HG03039 (cell line): Measurements from ENCODE around the gene OPN3.

Source experiments
- ATAC-seq: cut with Tn5 transposase; IDR thresholded peaks from one replicate; pipeline ENCODE4 v1.9.1; 2021; ENCODE audit warnings: mild to moderate bottlenecking, moderate library complexity; ENCODE audit not compliant: unreplicated experiment

OPN3 gene

DNA sequence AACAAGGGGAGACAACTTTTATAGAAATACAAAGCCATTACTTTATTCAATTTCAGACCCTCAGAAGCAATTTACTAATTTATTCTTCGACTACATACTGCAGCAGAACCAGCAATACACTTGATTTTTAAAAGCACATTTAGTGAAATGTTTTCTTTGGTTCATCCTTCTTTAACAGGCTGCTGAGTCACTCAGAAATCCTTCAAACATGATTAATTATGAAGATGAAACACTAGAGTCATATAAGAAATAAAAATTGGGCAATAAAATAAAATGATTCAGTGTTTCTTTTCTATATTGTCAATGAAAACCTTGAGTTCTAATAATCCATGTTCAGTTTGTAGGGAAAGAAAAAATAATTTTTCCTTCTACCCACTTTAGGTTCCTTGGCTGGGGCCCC, 47.0 kb downstream of the OPN3 start:
- no peak for ATAC-seq

DNA sequence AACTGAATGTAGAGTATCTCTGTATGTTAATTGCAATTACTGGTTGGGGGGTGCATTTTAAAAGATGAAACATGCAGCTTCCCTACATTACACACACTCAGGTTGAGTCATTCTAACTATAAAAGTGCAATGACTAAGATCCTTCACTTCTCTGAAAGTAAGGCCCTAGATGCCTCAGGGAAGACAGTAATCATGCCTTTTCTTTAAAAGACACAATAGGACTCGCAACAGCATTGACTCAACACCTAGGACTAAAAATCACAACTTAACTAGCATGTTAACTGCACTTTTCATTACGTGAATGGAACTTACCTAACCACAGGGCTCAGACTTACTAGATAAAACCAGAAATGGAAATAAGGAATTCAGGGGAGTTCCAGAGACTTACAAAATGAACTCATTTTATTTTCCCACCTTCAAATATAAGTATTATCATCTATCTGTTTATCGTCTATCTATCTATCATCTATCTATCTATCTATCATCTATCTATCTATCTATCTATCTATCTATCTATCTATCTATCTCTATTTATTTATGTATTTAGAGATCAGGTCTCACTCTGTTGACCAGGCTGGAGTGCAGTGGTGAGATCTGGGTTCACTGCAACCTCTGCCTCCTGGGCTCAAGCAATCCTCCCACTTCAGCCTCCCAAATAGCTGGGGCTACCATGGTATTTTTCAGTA, 47.8 kb downstream of the OPN3 start:
- ATAC-seq: peak; percentile 81

- no peak for ATAC-seq
Measured at GRCh38 chr1:241591736-241592135, 48.4 kb downstream of the OPN3 start.

DNA sequence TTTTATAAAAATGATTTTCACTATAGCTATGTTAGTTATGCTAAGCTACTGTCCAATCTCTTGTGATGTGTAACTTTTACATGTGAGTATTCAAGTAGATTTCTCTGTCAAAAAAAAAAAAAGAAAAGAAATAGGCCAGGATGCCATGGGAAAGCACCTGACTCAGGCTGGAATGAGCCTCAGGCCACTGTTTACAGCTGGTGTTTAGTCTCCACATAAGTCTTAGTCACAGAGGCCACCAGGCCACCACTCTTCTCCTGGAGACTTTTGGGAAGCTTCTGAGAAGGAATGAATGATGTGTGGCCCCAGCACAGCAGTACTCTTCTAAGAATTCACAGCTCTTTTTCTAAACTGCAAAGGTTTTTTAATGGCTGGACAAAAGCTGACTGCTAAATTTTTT, 48.9 kb downstream of the OPN3 start:
- no peak for ATAC-seq

- ATAC-seq: no peak
Measured at GRCh38 chr1:241590719-241591118, 49.5 kb downstream of the OPN3 start.

GRCh38 chr1:241589521-241589920, 50.6 kb downstream of the OPN3 start:
- no peak for ATAC-seq

DNA sequence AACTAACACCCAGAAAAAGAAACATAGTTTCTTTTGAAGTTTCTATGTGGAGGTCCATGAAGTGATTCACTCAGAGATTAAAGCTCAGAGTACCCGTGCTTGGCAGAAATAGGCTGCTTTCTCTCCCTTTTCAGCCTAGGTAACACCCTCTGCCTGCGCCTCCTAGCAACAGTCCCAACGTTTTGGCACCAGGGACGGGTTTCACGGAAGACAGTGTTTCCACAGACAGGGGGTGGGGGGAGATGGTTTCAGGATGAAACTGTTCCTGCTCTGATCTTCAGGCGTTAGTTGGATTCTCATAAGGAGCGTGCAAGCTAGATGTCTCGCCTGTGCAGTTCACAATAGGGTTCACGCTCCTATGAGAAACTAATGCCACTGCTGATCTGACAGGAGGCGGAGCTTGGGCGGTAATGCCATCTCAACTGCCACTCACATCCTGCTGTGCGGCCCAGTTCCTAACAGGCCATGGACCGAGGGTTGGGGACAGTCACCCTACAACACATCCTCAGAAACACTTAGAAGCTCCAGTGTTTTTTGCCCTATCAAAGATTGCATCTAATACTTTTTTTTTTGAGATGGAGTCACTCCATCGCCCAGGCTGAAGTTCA, 53.2 kb downstream of the OPN3 start:
- no peak for ATAC-seq

DNA sequence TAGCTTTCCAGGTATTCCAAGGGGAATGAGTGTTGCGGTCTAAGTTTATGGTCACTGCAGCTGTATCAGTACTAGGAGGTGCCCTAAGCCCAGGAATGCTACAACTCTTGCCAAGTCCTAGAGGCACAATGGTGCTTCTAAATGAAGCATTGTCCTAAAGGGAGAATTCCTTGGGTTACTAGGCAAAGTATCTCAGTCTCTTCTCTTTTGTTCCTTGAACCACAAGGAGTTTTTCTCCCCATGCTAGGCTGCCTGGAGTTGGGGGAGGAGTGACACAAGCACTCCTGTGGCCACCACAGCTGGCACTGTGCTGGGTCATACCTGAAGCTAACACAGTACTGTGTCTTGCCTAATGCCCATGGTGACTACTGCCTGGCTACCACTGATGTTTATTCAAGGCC, 57.2 kb downstream of the OPN3 start:
- no peak for ATAC-seq

- ATAC-seq: no peak
Measured at GRCh38 chr1:241579434-241579833, 60.7 kb downstream of the OPN3 start.

DNA sequence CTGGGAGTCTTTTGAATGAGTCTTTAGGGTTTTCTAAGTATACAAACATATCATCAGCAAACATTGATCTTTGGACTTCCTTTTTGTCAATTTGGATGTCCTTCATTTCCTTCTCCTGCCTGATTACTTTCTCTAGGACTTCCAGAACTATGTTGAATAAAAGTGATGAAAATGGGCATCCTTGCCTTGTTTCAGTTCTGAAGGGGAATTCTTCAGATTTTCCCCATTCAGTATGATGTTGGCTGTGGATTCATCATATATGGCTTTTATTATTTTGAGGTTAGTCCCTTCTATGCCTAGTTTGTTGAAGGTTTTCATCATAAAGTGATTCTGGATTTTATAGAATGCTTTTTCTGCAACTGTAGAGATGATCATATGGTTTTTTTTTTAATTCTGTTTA, 66.0 kb downstream of the OPN3 start:
- ATAC-seq: no peak

DNA sequence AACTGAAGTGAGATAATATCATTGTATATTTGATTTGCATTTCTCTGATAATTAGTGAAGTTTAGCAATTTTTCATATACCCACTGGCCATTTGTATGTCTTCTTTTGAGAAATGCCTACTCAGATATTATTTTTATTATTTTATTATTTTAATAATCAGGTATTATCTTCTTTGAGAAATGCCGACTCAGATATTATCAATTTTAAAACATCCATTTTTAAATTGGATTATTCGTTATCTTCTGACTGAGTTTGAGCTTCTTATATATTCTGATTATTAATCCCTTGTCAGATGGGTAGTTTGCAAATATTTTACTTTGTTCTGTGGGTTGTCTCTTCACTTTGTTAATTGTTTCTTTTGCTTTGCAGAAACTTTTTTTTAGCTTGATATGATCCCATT, 70.3 kb downstream of the OPN3 start:
- ATAC-seq: no peak

GRCh38 chr1:241560849-241561187, 79.4 kb downstream of the OPN3 start:
- no peak for ATAC-seq

- ATAC-seq: no peak
Measured at GRCh38 chr1:241560146-241560848, 79.9 kb downstream of the OPN3 start.

GRCh38 chr1:241557551-241558193, 82.5 kb downstream of the OPN3 start:
- ATAC-seq: no peak

GRCh38 chr1:241557031-241557430, 83.1 kb downstream of the OPN3 start:
- no peak for ATAC-seq

- ATAC-seq: no peak
Measured at GRCh38 chr1:241555526-241555925, 84.6 kb downstream of the OPN3 start.

DNA sequence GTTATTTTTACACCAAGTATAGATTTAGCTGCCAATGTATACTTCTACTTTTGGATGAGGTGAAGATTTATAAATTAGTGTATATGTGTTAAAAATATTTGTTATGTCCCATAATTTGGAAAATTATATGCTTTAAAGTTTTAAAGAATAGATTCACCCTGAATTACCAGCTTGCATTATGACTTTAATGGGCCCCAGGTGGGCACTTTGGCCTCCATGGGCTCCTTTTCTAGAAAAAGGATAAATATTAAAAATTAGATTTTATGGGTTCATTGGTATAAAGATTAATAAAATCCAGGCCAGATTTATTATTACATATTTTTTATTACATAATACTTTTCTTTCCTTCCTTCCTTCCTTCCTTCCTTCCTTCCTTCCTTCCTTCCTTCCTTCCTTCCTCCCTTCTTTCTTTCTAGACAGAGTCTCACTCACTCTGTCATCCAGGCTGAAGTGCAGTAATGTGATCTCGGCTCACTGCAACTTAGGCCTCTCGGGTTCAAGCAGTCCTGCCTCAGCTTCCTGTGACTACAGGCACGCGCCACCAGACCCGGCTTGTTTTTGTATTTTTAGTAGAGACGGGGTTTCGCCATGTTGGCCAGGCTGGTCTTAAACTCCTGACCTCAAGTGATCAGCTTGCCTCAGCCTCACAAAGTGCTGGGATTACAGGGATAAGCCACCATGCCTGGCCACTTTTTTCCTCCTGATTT, 86.1 kb downstream of the OPN3 start:
- ATAC-seq: no peak

GRCh38 chr1:241551759-241552638, 88.2 kb downstream of the OPN3 start:
- ATAC-seq: peak; percentile 73

DNA sequence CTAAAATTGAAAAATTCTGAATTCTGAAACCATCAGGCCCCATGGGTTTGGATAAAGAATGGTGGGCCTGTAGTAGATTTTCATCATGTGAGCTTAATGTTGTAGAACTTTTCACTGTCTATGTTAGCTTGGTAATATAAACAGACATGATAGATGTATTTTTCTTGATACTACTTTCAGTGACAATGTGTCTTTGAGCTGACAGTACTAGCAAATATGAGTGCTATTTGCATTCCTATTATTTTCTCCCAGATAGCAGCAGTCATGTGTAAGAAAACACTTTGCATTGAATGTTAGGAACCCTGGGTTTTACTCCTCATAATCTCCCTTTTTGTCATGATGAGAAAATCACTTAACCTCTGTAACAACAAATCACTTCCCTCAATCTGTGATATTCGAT, 89.9 kb downstream of the OPN3 start:
- no peak for ATAC-seq

- ATAC-seq: no peak
Measured at GRCh38 chr1:241548008-241548407, 92.2 kb downstream of the OPN3 start.
